Stimulated activated CD4-positive, alpha-beta T cell treated with anti-CD3 and anti-CD28 coated beads, Interleukin-12 subunit alpha, Interleukin-12 subunit beta, amount 100 ng/mL, for 24 hours (primary cell): ENCODE measurements around the gene PCDHA9.
"Not testable (repeated sequence)": the region's sequence is repeated elsewhere in the genome, so short reads cannot be mapped to it uniquely, and the experiment has no call there.

Source experiments
- DNase-seq, 2 experiments: peaks; one replicate each; pipeline ENCODE4 v3.0.0-alpha.2; 2020; ENCODE audit warnings: low read depth in 2 of 2

The PCDHA9 gene

GRCh38 chr5:140848139-140849102, at the start of gene PCDHA9:
Gene PCDHA9, plus strand, starts transcription at chr5:140848382. Its CDS starts 114 bp downstream, at chr5:140848496.
- not testable (repeated sequence) for DNase-seq

GRCh38 chr5:140800816-140801493, 47.2 kb upstream of the PCDHA9 start, which contains the start of gene PCDHA3:
Gene PCDHA3, plus strand, starts transcription at chr5:140801057.
- no peak for DNase-seq

GRCh38 chr5:140801494-140801841, 46.7 kb upstream of the PCDHA9 start:
- DNase-seq, result no peak

- DNase-seq, result not testable (repeated sequence)
Measured at GRCh38 chr5:140802381-140802780, 45.8 kb upstream of the PCDHA9 start.

GRCh38 chr5:140802781-140803271, 45.4 kb upstream of the PCDHA9 start:
- DNase-seq, result no peak

- no peak for DNase-seq
Measured at GRCh38 chr5:140806834-140807775, 41.1 kb upstream of the PCDHA9 start, which contains the start of gene PCDHA4. Gene PCDHA4, plus strand, starts transcription at chr5:140807068.

- DNase-seq, result not testable (repeated sequence)
Measured at GRCh38 chr5:140808241-140808888, 39.8 kb upstream of the PCDHA9 start.

- no peak for DNase-seq
Measured at GRCh38 chr5:140808889-140809291, 39.3 kb upstream of the PCDHA9 start.

GRCh38 chr5:140821375-140822280, 26.6 kb upstream of the PCDHA9 start, which contains the start of gene PCDHA5:
Gene PCDHA5, plus strand, starts transcription at chr5:140821613.
- DNase-seq, result peak in 1 of 2 experiments; percentile 37

- no peak for DNase-seq
Measured at GRCh38 chr5:140822281-140822629, 25.9 kb upstream of the PCDHA9 start.

- DNase-seq, result not testable (repeated sequence)
Measured at GRCh38 chr5:140822969-140823368, 25.2 kb upstream of the PCDHA9 start.

GRCh38 chr5:140823475-140823874, 24.7 kb upstream of the PCDHA9 start:
- no peak for DNase-seq

GRCh38 chr5:140827704-140828361, 20.3 kb upstream of the PCDHA9 start, which contains the start of gene PCDHA6:
Gene PCDHA6, plus strand, starts transcription at chr5:140827960. Its CDS starts 132 bp downstream, at chr5:140828092.
- no peak for DNase-seq

GRCh38 chr5:140828362-140828737, 19.8 kb upstream of the PCDHA9 start:
- DNase-seq, result no peak

GRCh38 chr5:140829511-140830501, 18.4 kb upstream of the PCDHA9 start:
- not testable (repeated sequence) for DNase-seq

- no peak for DNase-seq
Measured at GRCh38 chr5:140833993-140834392, 14.2 kb upstream of the PCDHA9 start, which contains the start of gene PCDHA7. Gene PCDHA7, plus strand, starts transcription at chr5:140834269. Its CDS starts 115 bp downstream, at chr5:140834384.

- not testable (repeated sequence) for DNase-seq
Measured at GRCh38 chr5:140834439-140835008, 13.7 kb upstream of the PCDHA9 start.
